ENCODE data around the gene TAF6.

TAF6 gene

DNA sequence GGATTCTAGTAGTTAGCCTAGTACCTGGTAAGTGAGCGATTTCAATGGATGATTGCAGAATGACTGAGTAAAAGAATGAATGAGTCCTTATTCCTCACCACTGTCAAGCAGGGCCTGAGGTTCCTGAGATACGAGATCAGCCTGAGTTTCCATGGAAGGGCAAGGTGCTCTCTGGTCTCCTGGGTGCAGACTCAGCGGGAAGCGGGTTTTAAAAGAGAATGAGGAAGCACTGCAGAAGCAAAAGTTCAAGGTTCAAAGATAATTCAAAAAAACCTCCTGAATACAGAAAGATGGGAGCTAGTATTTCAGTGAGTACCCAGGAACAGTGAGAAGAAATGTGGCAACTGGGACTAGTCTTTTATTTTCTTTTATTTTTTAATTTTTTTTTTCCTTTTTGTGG lies 42.0 kb downstream of the TAF6 start:
- no peak overlapping the region for H3K4me3 ChIP-seq (replicated peaks; ENCODE audit: insufficient read depth, low read length)
- no peak for DNase-seq (ENCODE audit: low read depth in 1 of 2, low spot score in 1 of 2)
- no peaks in the 10 kb centered on the region for H3K27me3 ChIP-seq (ENCODE audit: insufficient read depth, poor library complexity, severe bottlenecking)
- TF ChIP-seq SPI1 (IDR thresholded peaks at IDR 0.05; ENCODE audit: borderline replicate concordance, low read depth) (no peak), GABPA (IDR thresholded peaks at IDR 0.05; ENCODE audit: low read depth) (no peak), POLR2AphosphoS5 (IDR thresholded peaks at IDR 0.05; ENCODE audit: low read depth) (no peak)
- TF ChIP-seq, protein P1, sequence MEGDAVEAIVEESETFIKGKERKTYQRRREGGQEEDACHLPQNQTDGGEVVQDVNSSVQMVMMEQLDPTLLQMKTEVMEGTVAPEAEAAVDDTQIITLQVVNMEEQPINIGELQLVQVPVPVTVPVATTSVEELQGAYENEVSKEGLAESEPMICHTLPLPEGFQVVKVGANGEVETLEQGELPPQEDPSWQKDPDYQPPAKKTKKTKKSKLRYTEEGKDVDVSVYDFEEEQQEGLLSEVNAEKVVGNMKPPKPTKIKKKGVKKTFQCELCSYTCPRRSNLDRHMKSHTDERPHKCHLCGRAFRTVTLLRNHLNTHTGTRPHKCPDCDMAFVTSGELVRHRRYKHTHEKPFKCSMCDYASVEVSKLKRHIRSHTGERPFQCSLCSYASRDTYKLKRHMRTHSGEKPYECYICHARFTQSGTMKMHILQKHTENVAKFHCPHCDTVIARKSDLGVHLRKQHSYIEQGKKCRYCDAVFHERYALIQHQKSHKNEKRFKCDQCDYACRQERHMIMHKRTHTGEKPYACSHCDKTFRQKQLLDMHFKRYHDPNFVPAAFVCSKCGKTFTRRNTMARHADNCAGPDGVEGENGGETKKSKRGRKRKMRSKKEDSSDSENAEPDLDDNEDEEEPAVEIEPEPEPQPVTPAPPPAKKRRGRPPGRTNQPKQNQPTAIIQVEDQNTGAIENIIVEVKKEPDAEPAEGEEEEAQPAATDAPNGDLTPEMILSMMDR (IDR thresholded peaks at IDR 0.05; ENCODE audit: insufficient read depth, low read length), result no peak
- TF ChIP-seq, protein P2, sequence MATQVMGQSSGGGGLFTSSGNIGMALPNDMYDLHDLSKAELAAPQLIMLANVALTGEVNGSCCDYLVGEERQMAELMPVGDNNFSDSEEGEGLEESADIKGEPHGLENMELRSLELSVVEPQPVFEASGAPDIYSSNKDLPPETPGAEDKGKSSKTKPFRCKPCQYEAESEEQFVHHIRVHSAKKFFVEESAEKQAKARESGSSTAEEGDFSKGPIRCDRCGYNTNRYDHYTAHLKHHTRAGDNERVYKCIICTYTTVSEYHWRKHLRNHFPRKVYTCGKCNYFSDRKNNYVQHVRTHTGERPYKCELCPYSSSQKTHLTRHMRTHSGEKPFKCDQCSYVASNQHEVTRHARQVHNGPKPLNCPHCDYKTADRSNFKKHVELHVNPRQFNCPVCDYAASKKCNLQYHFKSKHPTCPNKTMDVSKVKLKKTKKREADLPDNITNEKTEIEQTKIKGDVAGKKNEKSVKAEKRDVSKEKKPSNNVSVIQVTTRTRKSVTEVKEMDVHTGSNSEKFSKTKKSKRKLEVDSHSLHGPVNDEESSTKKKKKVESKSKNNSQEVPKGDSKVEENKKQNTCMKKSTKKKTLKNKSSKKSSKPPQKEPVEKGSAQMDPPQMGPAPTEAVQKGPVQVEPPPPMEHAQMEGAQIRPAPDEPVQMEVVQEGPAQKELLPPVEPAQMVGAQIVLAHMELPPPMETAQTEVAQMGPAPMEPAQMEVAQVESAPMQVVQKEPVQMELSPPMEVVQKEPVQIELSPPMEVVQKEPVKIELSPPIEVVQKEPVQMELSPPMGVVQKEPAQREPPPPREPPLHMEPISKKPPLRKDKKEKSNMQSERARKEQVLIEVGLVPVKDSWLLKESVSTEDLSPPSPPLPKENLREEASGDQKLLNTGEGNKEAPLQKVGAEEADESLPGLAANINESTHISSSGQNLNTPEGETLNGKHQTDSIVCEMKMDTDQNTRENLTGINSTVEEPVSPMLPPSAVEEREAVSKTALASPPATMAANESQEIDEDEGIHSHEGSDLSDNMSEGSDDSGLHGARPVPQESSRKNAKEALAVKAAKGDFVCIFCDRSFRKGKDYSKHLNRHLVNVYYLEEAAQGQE (IDR thresholded peaks at IDR 0.05; ENCODE audit: insufficient replicate concordance, low read depth), result no peak
- no peak overlapping the region for H3K27ac ChIP-seq (replicated peaks)

GRCh38 chr7:100075418-100075817 lies 43.7 kb downstream of the TAF6 start:
- TF ChIP-seq SPI1 (IDR thresholded peaks at IDR 0.05; ENCODE audit: borderline replicate concordance, low read depth) (no peak), GABPA (IDR thresholded peaks at IDR 0.05; ENCODE audit: low read depth) (no peak), POLR2AphosphoS5 (IDR thresholded peaks at IDR 0.05; ENCODE audit: low read depth) (no peak)
- TF ChIP-seq, protein P1 (IDR thresholded peaks at IDR 0.05; ENCODE audit: insufficient read depth, low read length), result no peak
- TF ChIP-seq, protein P2 (IDR thresholded peaks at IDR 0.05; ENCODE audit: insufficient replicate concordance, low read depth), result no peak
- H3K27ac ChIP-seq (replicated peaks), result no peak overlapping the region
- no peak for DNase-seq (ENCODE audit: low read depth in 1 of 2, low spot score in 1 of 2)
- no peaks in the 10 kb centered on the region for H3K27me3 ChIP-seq (ENCODE audit: insufficient read depth, poor library complexity, severe bottlenecking)
- no peak overlapping the region for H3K4me3 ChIP-seq (replicated peaks; ENCODE audit: insufficient read depth, low read length)

- Histone ChIP-seq H3K27me3 (ENCODE audit: insufficient read depth, poor library complexity, severe bottlenecking) (no peaks in the 10 kb centered on the region), H3K27ac (replicated peaks) (no peak overlapping the region), H3K4me3 (replicated peaks; ENCODE audit: insufficient read depth, low read length) (no peak overlapping the region)
- TF ChIP-seq, protein P2 (IDR thresholded peaks at IDR 0.05; ENCODE audit: insufficient replicate concordance, low read depth), result no peak
- TF ChIP-seq SPI1 (IDR thresholded peaks at IDR 0.05; ENCODE audit: borderline replicate concordance, low read depth), result no peak
- TF ChIP-seq, protein P1 (IDR thresholded peaks at IDR 0.05; ENCODE audit: insufficient read depth, low read length), result no peak
- no peak for TF ChIP-seq GABPA (IDR thresholded peaks at IDR 0.05; ENCODE audit: low read depth)
- TF ChIP-seq POLR2AphosphoS5 (IDR thresholded peaks at IDR 0.05; ENCODE audit: low read depth), result no peak
- no peak for DNase-seq (ENCODE audit: low read depth in 1 of 2, low spot score in 1 of 2)
Measured at GRCh38 chr7:100074841-100075240, 44.3 kb downstream of the TAF6 start.

Data from HL-60 (cell line).